Activated CD8-positive, alpha-beta T cell treated with anti-CD3 and anti-CD28 coated beads for 36 hours (primary cell): ENCODE measurements around the gene ATP2C2. TPM values are rescaled to one million over a fixed set of nuclear protein-coding genes. Genes with fewer than 3 reads are reported as not detected.

Experiments used
- ATAC-seq: fragments of 200-7000 bp; cut with Tn5 transposase; one replicate; pipeline ENCODE4 v1.10.0; 2021; ENCODE audit warnings: mild to moderate bottlenecking, moderate library complexity
- CTCF ChIA-PET: fragments of 350-600 bp; sonication (Branson Sonifier 250); formaldehyde crosslinking; loops from one replicate; lab custom pipeline; 2021; ENCODE audit warnings: antibody characterized with exemption; lab: Charles Lee
- POLR2A ChIA-PET: fragments of 350-600 bp; sonication (Branson Sonifier 250); formaldehyde crosslinking; loops from one replicate; lab custom pipeline; 2021; ENCODE audit warnings: antibody characterized with exemption; lab: Charles Lee
- DNase-seq: peaks from one replicate; pipeline ENCODE4 v3.0.0-alpha.2; 2020
- H3K27ac Mint-ChIP-seq: one replicate; pipeline ENCODE4 v1.8.0; 2021; ENCODE audit warnings: mild to moderate bottlenecking, mixed read lengths
- H3K27me3 Mint-ChIP-seq: one replicate; pipeline ENCODE4 v1.8.0; 2021; ENCODE audit warnings: mixed read lengths
- H3K36me3 Mint-ChIP-seq: one replicate; pipeline ENCODE4 v1.8.0; 2021; ENCODE audit warnings: low read depth, mixed read lengths
- H3K4me1 Mint-ChIP-seq: one replicate; pipeline ENCODE4 v1.8.0; 2021; ENCODE audit warnings: low read depth, mixed read lengths
- H3K4me3 Mint-ChIP-seq: one replicate; pipeline ENCODE4 v1.8.0; 2021; ENCODE audit warnings: mild to moderate bottlenecking, moderate library complexity, mixed read lengths
- H3K9me3 Mint-ChIP-seq: one replicate; pipeline ENCODE4 v1.8.0; 2021; ENCODE audit warnings: mixed read lengths
- intact Hi-C: fragments of 100-400 bp; cut with micrococcal nuclease; formaldehyde crosslinking; loops from one replicate; pipeline ENCODE4 v1.10.0; 2022
- total RNA-seq, 2 experiments: library from RNA; stranded (reverse); gene quantifications; one replicate each; pipeline ENCODE4 v1.2.3, GENCODE V29; 2021
- TF ChIP-seq, protein P1 (sequence below): fragments of 200-600 bp; IDR thresholded peaks from one replicate; pipeline ENCODE4 v1.8.0; 2022; ENCODE audit warnings: antibody characterized with exemption, mild to moderate bottlenecking

ATP2C2 gene
- total RNA-seq, 2 experiments from 2014 or later: not detected

DNA sequence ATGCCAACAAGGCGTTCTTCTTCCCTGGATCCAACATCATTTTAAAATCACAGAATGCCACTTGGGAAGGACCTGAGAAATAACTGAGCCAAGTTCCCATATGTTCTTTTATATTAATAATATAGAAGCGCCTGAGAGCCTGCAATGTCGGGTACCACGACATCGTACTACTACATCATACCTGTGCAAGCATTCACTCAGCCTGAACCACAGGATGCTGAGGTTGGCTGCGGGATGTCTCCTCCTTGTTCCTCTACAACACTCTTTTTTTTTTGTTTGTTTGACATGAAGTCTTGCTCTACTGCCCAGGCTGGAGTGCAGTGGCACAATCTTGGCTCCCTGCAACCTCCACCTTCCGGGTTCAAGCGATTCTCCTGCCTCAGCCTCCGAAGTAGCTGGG, 2.1 kb upstream of the ATP2C2 start:
- H3K36me3 Mint-ChIP-seq: no peaks in the 10 kb centered on the region
- H3K27me3 Mint-ChIP-seq: peaks cover 45% of the 10 kb centered on the region
- TF ChIP-seq, protein P1, sequence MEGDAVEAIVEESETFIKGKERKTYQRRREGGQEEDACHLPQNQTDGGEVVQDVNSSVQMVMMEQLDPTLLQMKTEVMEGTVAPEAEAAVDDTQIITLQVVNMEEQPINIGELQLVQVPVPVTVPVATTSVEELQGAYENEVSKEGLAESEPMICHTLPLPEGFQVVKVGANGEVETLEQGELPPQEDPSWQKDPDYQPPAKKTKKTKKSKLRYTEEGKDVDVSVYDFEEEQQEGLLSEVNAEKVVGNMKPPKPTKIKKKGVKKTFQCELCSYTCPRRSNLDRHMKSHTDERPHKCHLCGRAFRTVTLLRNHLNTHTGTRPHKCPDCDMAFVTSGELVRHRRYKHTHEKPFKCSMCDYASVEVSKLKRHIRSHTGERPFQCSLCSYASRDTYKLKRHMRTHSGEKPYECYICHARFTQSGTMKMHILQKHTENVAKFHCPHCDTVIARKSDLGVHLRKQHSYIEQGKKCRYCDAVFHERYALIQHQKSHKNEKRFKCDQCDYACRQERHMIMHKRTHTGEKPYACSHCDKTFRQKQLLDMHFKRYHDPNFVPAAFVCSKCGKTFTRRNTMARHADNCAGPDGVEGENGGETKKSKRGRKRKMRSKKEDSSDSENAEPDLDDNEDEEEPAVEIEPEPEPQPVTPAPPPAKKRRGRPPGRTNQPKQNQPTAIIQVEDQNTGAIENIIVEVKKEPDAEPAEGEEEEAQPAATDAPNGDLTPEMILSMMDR: no peak
- peaks cover 5% of the 10 kb centered on the region for H3K4me1 Mint-ChIP-seq
- ATAC-seq (no peak), DNase-seq (no peak)
- intact Hi-C loops: no loop called here
- POLR2A ChIA-PET: no interaction called here
- no peaks in the 10 kb centered on the region for H3K9me3 Mint-ChIP-seq
- CTCF ChIA-PET: interaction anchor here (0.6 kb wide), 1 partner anchor 28 kb away, joined by 3 read pairs; no protein-coding TSS in a partner anchor
- H3K4me3 Mint-ChIP-seq: no peak overlapping the region
- no peak overlapping the region for H3K27ac Mint-ChIP-seq

DNA sequence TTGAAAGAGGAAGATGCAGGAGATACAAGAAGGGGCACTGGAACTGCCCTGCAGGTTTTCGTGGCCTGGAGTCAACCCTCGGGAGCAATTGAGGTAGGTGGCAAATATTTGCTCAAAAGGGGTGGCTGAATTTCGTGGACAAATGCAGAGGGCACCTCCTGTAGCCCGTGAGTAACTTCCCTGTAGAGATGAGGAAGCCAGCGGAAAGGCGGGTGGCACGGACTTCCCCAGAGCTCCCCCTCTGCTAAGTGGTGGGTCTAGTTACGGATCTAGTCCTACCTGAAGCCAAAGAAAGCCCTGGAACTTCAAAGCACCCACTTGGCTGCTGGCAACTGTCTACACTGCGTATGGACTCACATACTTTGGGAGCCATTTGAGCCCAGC, 1.0 kb upstream of the ATP2C2 start:
- Mint-ChIP-seq H3K9me3 (no peaks in the 10 kb centered on the region), H3K4me3 (no peak overlapping the region), H3K27ac (no peak overlapping the region), H3K36me3 (no peaks in the 10 kb centered on the region), H3K27me3 (peaks cover 53% of the 10 kb centered on the region), H3K4me1 (peaks cover 5% of the 10 kb centered on the region)
- TF ChIP-seq, protein P1: no peak
- POLR2A ChIA-PET: no interaction called here
- no peak for DNase-seq
- CTCF ChIA-PET: no interaction called here
- intact Hi-C loops: no loop called here
- ATAC-seq: no peak

DNA sequence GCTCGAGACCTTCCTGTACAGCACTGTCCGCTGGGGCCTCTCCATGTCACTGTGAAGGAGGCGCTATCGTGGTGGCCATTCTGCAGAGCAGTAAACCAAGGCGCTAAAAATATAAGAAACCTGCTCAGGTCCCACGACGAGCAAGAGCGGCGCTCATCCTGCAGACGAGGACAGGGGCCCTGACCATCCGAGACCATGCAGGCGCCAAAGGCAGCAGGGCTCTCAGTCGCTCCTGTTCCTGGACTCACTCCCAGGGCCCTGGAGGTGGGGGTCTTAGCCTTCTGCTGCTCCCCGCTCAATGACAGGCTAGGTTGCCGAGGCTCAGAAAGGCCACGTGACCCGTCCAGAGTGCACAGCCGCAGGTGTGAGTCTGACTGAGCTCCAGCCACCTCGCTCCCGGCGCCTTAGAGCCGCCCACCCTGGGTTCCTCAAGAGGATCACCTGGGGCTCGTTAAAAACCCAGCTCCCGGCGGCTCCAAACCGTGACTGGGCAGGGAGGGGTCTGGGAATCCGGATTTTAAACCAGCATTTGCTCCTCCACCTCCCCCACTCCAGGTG, 509 bp upstream of the ATP2C2 start:
- no peaks in the 10 kb centered on the region for H3K36me3 Mint-ChIP-seq
- no peak overlapping the region for H3K4me3 Mint-ChIP-seq
- TF ChIP-seq, protein P1: no peak
- intact Hi-C loops: no loop called here
- ChIA-PET POLR2A (no interaction called here), CTCF (no interaction called here)
- peaks cover 53% of the 10 kb centered on the region for H3K27me3 Mint-ChIP-seq
- H3K4me1 Mint-ChIP-seq: peaks cover 5% of the 10 kb centered on the region
- H3K9me3 Mint-ChIP-seq: no peaks in the 10 kb centered on the region
- no peak overlapping the region for H3K27ac Mint-ChIP-seq
- ATAC-seq (peak; percentile 37), DNase-seq (no peak)

DNA sequence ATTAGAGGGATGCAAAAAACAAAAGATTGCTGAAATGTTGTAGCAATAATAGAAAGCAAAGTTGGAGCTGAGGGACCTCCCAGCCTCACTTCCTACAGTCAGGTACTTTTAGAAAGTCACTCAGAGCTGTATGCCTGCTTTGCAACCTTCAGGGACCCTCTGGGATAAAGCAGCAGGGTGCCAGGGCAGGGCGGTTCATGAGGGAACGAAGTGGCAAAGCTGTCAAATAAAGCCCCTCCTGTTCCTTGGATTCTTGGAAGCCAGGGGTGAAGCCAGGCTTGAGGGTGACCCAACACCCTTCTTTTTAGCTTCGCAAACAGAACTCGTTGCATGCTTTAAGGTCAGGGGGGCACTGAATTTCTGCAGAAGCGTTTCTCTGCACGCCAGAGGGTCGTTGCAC, 767 bp downstream of the ATP2C2 start:
- ChIA-PET CTCF (no interaction called here), POLR2A (no interaction called here)
- DNase-seq (no peak), ATAC-seq (no peak)
- Mint-ChIP-seq H3K4me1 (peaks cover 5% of the 10 kb centered on the region), H3K4me3 (no peak overlapping the region), H3K27ac (no peak overlapping the region), H3K9me3 (no peaks in the 10 kb centered on the region), H3K27me3 (peaks cover 50% of the 10 kb centered on the region), H3K36me3 (no peaks in the 10 kb centered on the region)
- TF ChIP-seq, protein P1: no peak
- intact Hi-C loops: no loop called here

DNA sequence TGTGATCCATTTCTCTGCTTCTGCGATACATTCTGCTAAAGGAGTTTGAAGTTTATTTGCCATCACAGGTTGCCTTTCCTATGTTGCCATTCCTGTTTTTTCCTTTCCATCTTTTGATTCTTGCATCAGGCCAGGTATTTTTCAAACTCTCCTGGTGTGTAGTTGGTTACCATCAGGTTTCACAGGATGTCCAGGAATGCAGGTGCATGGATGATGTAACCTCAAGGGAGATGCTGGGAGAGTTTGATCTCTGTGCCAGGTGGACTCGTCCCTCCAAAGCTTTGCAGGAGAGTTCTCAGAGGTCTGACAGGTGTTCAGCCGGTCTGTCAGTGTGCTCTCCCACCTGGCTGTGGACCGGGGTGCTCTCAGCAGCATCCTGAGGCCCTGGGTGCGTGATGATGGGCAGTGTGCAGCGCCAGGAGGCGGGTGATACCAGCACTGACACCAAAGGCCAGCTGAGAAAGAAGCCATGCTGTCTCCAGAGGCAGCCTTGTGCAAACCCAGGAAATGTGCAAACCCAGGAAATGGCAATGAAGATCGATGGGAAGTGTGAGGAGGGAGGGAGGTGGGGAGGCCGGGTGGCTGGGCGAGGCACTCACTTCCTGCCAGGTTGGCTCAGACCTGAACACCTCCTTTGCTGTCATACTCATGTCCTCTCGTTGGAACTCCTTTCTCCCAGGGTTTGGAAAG, 1.7 kb downstream of the ATP2C2 start:
- Mint-ChIP-seq H3K4me3 (no peak overlapping the region), H3K36me3 (no peaks in the 10 kb centered on the region), H3K27ac (no peak overlapping the region), H3K9me3 (no peaks in the 10 kb centered on the region), H3K27me3 (peaks cover 47% of the 10 kb centered on the region), H3K4me1 (peaks cover 5% of the 10 kb centered on the region)
- no peak for DNase-seq
- ChIA-PET POLR2A (no interaction called here), CTCF (no interaction called here)
- TF ChIP-seq, protein P1: no peak
- ATAC-seq: no peak
- intact Hi-C loops: no loop called here
